ENCODE data around the gene FILIP1L. TPM values are rescaled to one million over a fixed set of nuclear protein-coding genes. Genes with fewer than 3 reads are reported as not detected.
A peak's percentile ranks its signal among the peaks of the same experiment; 100 is the strongest.

Gene FILIP1L
- total and polyA plus RNA-seq, 2 of the 13 experiments (the other 11 are each of a cell fraction or from before 2014, with no cell fraction given), result 8.1 to 187 TPM

DNA sequence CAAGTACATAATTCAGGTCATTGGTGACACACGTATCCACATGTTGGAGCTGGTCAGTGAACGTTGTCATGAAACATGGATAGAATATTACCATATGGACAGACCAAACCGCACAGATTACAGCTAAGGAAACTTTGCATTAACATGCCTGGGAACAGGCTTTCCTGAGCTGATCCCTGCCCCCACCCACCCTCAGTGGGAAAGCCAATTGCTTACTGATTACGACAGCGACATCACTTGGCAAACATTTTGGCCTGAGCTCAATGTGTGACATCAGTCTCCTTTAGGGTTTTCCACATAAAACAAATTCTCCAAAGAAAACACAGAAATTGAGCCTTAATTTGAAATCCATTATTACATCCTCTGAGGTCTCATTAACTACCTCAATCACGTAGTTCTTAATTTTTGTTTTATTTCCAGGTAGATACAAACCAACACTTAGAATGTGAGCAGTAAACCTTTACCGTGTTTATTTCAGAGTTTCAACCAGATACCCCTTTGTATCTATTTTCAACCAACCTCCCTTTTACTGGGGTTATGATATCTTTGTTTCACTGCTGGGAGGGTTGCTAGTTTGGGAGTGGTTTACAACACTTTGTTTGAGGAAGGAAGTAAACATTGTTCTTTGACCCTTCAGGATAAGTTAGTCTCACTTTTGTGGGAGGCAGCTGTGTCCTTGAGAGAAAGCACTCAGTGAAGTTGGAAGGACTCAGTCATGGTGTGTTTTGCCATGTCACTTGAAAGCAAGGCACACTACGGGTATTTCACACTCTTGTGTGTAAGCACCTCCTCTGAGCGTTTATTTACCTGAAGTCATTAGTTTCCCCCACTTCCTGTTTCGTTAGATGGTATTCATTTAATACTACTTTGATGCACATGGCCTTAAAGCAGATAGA lies 193.6 kb downstream of the FILIP1L start (continued):
- peak; percentile 98 for TF ChIP-seq ETV5 (CRISPR knock-in tag; IDR thresholded peaks at IDR 0.05; ENCODE audit: borderline replicate concordance)
- TF ChIP-seq, protein P1, sequence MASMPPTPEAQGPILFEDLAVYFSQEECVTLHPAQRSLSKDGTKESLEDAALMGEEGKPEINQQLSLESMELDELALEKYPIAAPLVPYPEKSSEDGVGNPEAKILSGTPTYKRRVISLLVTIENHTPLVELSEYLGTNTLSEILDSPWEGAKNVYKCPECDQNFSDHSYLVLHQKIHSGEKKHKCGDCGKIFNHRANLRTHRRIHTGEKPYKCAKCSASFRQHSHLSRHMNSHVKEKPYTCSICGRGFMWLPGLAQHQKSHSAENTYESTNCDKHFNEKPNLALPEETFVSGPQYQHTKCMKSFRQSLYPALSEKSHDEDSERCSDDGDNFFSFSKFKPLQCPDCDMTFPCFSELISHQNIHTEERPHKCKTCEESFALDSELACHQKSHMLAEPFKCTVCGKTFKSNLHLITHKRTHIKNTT (CRISPR knock-in tag; IDR thresholded peaks at IDR 0.05), result no peak
- TF ChIP-seq ZFYVE20 (CRISPR knock-in tag; IDR thresholded peaks at IDR 0.05; ENCODE audit: borderline replicate concordance, low read depth), result no peak
- TF ChIP-seq NFATC3 (CRISPR knock-in tag; IDR thresholded peaks at IDR 0.05), result no peak
- TF ChIP-seq, protein P2, sequence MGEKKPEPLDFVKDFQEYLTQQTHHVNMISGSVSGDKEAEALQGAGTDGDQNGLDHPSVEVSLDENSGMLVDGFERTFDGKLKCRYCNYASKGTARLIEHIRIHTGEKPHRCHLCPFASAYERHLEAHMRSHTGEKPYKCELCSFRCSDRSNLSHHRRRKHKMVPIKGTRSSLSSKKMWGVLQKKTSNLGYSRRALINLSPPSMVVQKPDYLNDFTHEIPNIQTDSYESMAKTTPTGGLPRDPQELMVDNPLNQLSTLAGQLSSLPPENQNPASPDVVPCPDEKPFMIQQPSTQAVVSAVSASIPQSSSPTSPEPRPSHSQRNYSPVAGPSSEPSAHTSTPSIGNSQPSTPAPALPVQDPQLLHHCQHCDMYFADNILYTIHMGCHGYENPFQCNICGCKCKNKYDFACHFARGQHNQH (CRISPR knock-in tag; IDR thresholded peaks at IDR 0.05), result peak; percentile 92
- peak; percentile 98 for TF ChIP-seq TBX2 (CRISPR knock-in tag; IDR thresholded peaks at IDR 0.05; ENCODE audit: borderline replicate concordance)
- TF ChIP-seq, protein P3, sequence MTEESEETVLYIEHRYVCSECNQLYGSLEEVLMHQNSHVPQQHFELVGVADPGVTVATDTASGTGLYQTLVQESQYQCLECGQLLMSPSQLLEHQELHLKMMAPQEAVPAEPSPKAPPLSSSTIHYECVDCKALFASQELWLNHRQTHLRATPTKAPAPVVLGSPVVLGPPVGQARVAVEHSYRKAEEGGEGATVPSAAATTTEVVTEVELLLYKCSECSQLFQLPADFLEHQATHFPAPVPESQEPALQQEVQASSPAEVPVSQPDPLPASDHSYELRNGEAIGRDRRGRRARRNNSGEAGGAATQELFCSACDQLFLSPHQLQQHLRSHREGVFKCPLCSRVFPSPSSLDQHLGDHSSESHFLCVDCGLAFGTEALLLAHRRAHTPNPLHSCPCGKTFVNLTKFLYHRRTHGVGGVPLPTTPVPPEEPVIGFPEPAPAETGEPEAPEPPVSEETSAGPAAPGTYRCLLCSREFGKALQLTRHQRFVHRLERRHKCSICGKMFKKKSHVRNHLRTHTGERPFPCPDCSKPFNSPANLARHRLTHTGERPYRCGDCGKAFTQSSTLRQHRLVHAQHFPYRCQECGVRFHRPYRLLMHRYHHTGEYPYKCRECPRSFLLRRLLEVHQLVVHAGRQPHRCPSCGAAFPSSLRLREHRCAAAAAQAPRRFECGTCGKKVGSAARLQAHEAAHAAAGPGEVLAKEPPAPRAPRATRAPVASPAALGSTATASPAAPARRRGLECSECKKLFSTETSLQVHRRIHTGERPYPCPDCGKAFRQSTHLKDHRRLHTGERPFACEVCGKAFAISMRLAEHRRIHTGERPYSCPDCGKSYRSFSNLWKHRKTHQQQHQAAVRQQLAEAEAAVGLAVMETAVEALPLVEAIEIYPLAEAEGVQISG (CRISPR knock-in tag; IDR thresholded peaks at IDR 0.05), result no peak
- no peak; the same call in 1 of the 2 replicates for TF ChIP-seq NR1H2 (CRISPR knock-in tag; IDR thresholded peaks at IDR 0.05; ENCODE audit: borderline replicate concordance, low read depth)
- peak; percentile 92 for TF ChIP-seq ISL2 (CRISPR knock-in tag; IDR thresholded peaks at IDR 0.05)
- peak; percentile 86 for TF ChIP-seq SALL1 (CRISPR knock-in tag; IDR thresholded peaks at IDR 0.05)
- TF ChIP-seq NAIF1 (CRISPR knock-in tag; IDR thresholded peaks at IDR 0.05; ENCODE audit: borderline replicate concordance), result peak; percentile 57
- TF ChIP-seq, protein P4, sequence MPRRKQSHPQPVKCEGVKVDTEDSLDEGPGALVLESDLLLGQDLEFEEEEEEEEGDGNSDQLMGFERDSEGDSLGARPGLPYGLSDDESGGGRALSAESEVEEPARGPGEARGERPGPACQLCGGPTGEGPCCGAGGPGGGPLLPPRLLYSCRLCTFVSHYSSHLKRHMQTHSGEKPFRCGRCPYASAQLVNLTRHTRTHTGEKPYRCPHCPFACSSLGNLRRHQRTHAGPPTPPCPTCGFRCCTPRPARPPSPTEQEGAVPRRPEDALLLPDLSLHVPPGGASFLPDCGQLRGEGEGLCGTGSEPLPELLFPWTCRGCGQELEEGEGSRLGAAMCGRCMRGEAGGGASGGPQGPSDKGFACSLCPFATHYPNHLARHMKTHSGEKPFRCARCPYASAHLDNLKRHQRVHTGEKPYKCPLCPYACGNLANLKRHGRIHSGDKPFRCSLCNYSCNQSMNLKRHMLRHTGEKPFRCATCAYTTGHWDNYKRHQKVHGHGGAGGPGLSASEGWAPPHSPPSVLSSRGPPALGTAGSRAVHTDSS (CRISPR knock-in tag; conservative IDR thresholded peaks at IDR 0.05), result no peak
- peak; percentile 89; the same call in 1 of the 2 replicates for TF ChIP-seq ZNF761 (CRISPR knock-in tag; conservative IDR thresholded peaks at IDR 0.05)
- TF ChIP-seq ZNF660 (CRISPR knock-in tag; IDR thresholded peaks at IDR 0.05; ENCODE audit: borderline replicate concordance, low read depth), result no peak
- TF ChIP-seq ZNF746 (CRISPR knock-in tag; IDR thresholded peaks at IDR 0.05), result peak; percentile 59; the same call in 1 of the 2 replicates
- 0 out of 2 replicates have a peak, but pooled peaks have one; percentile 34 for TF ChIP-seq SP140L (CRISPR knock-in tag; IDR thresholded peaks at IDR 0.05; ENCODE audit: borderline replicate concordance)
- TF ChIP-seq, protein P5, sequence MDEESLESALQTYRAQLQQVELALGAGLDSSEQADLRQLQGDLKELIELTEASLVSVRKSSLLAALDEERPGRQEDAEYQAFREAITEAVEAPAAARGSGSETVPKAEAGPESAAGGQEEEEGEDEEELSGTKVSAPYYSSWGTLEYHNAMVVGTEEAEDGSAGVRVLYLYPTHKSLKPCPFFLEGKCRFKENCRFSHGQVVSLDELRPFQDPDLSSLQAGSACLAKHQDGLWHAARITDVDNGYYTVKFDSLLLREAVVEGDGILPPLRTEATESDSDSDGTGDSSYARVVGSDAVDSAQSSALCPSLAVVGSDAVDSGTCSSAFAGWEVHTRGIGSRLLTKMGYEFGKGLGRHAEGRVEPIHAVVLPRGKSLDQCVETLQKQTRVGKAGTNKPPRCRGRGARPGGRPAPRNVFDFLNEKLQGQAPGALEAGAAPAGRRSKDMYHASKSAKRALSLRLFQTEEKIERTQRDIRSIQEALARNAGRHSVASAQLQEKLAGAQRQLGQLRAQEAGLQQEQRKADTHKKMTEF (CRISPR knock-in tag; IDR thresholded peaks at IDR 0.05), result peak; percentile 96
- TF ChIP-seq ADNP (CRISPR knock-in tag; IDR thresholded peaks at IDR 0.05), result no peak
- peak; percentile 91 for TF ChIP-seq TBX3 (IDR thresholded peaks at IDR 0.05; ENCODE audit: borderline replicate concordance)

All from HepG2 (cell line).